SH-SY5Y (cell line): ENCODE measurements around the gene RNF111.

Source experiments
- GATA2 ChIP-seq: IDR thresholded peaks from 2 replicates; pipeline ENCODE4 v1.6.1; 2011; ENCODE audit warnings: mild to moderate bottlenecking, low read depth, low read length
- GATA3 ChIP-seq: IDR thresholded peaks from 2 replicates; pipeline ENCODE4 v1.6.1; 2011; ENCODE audit warnings: low read depth, mild to moderate bottlenecking, low read length, moderate library complexity

- TF ChIP-seq GATA3 (no peak), GATA2 (no peak)
Measured at GRCh38 chr15:58966698-58967097, 20.8 kb upstream of the RNF111 start.
